Activated CD4-positive, alpha-beta T cell treated with anti-CD3 and anti-CD28 coated beads, Interleukin-2, amount 10 ng/mL, durations not matched to agents 7 days and 5 days (primary cell): ENCODE data around the gene MLXIP. TPM values are rescaled to one million over a fixed set of nuclear protein-coding genes. Genes with fewer than 3 reads are reported as not detected.

Experiments used
- CTCF ChIA-PET: fragments of 350-600 bp; sonication (Branson Sonifier 250); formaldehyde crosslinking; loops from one replicate; lab custom pipeline; 2021; ENCODE audit warnings: antibody characterized with exemption; lab: Charles Lee
- POLR2A ChIA-PET: fragments of 350-600 bp; sonication (Branson Sonifier 250); formaldehyde crosslinking; loops from one replicate; lab custom pipeline; 2021; ENCODE audit warnings: antibody characterized with exemption; lab: Charles Lee
- DNase-seq: peaks from one replicate; pipeline ENCODE4 v3.0.0-alpha.2; 2020
- H3K27ac Mint-ChIP-seq: one replicate; pipeline ENCODE4 v1.8.0; 2021; ENCODE audit warnings: mild to moderate bottlenecking, moderate library complexity, mixed read lengths
- H3K27me3 Mint-ChIP-seq: one replicate; pipeline ENCODE4 v1.8.0; 2021; ENCODE audit warnings: mixed read lengths
- H3K36me3 Mint-ChIP-seq: one replicate; pipeline ENCODE4 v1.8.0; 2021; ENCODE audit warnings: low read depth, mixed read lengths
- H3K4me1 Mint-ChIP-seq: one replicate; pipeline ENCODE4 v1.8.0; 2021; ENCODE audit warnings: mixed read lengths
- H3K4me3 Mint-ChIP-seq: one replicate; pipeline ENCODE4 v1.8.0; 2021; ENCODE audit warnings: mild to moderate bottlenecking, moderate library complexity, mixed read lengths
- H3K9me3 Mint-ChIP-seq: one replicate; pipeline ENCODE4 v1.8.0; 2021; ENCODE audit warnings: mixed read lengths
- total RNA-seq, 2 experiments: library from RNA; stranded (reverse); gene quantifications; one replicate each; pipeline ENCODE4 v1.2.3, GENCODE V29; 2021

MLXIP gene
- total RNA-seq, 2 experiments from 2014 or later, result 45.7 to 46.8 TPM

DNA sequence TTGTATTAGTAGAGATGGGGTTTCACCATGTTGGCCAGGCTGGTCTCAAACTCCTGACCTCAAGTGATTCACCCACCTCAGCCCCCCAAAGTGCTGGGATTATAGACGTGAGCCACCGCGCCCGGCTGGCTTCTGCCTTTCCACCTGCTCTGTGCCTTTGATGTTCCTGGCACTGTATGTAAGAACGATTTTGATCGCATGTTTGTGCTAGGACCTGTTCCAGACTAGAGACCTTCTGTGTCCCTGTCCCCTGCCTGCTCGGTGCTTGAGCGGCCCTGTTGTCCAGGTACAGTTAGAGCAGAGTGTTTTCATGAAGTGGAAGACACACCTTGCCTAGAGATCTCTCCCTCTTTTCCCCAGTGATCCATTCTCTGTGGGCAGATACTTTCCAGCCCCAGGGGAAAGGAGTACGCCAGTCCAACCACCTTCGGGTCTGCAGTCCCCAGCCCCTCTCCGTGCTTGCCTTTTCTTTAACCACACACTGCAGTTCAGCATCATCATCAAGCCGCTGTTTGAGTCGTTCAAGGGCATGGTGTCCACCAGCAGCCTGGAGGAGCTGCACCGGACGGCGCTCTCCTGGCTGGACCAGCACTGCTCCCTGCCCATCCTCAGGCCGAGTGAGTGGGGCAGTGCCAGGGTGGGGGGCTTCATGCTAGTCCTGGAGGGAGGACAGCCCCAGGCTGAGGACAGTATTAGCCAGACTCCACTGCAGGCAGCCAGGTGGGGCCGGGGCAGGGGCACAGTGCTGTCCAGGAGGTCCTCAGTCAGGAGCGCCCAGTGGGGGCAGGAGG is 62.1 kb downstream of the MLXIP start:
- H3K4me1 Mint-ChIP-seq, result no peaks in the 10 kb centered on the region
- CTCF ChIA-PET, result no interaction called here
- no peaks in the 10 kb centered on the region for H3K9me3 Mint-ChIP-seq
- H3K4me3 Mint-ChIP-seq, result no peak overlapping the region
- H3K36me3 Mint-ChIP-seq, result peaks cover 6% of the 10 kb centered on the region
- no peak for DNase-seq
- H3K27me3 Mint-ChIP-seq, result no peaks in the 10 kb centered on the region
- POLR2A ChIA-PET, result no interaction called here
- no peak overlapping the region for H3K27ac Mint-ChIP-seq

DNA sequence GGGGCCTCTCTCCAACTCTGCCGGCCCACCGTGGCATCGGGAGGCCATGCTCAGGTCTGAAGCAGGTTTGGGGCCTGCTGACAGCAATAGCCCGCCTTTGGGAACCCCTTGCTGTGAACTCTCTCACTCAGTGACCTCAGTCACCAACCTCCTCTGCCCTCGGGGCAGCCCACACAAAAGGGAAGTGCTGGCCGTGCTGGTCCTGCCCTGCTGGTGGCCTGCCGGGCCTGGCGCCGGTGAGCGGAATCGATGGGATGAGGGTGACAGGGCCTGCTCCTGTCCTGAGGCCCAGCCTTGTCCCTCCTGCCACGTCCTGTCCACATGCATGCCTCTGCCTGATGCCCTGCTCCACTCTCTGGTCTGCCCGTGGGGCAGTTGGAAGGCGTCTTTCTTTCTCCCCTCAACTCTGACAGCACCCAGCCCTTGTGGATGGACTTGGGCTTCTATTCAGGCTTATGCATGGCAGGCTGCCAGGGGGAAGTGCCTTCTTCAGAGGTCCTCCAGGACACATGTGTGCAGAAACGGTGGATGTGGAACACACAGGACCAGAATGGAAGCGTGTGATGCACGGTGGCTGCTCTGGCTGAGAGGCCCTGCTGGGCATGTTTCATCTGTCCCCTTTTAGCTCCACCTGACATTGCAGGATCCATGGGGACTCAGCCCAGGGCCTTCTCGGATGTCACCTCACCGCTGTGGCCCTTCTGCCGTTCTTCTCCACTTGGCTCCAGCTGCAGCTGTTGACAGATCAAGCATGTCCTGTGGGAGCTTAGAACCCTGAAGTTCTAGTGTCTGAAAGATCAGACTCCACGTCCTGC is 63.6 kb downstream of the MLXIP start:
- Mint-ChIP-seq H3K4me1 (no peaks in the 10 kb centered on the region), H3K36me3 (peaks cover 6% of the 10 kb centered on the region)
- CTCF ChIA-PET, result no interaction called here

DNA sequence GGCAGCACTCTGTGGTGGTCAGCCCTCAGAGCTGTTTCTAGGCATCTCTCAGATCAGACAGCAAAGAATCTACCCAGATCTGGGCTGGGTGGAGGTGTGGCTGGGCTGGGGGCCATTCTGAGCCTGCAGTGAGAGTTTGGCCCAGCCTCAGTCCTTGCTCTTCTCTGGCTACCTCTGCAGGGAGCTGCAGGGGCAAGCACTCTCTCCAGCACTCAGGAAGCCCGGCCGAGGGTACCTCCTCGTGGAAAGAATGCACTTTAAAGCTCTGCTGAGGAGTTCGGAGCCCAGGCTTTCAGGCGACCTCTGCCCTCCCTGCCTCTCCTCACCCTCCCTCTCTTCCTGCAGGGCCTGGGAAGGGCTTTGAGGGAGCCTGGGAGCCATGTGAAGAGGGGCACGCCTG is 64.3 kb downstream of the MLXIP start:
- ChIA-PET CTCF (no interaction called here), POLR2A (no interaction called here)
- Mint-ChIP-seq H3K4me3 (no peak overlapping the region), H3K27me3 (no peaks in the 10 kb centered on the region), H3K27ac (no peak overlapping the region), H3K4me1 (no peaks in the 10 kb centered on the region), H3K36me3 (peaks cover 6% of the 10 kb centered on the region), H3K9me3 (no peaks in the 10 kb centered on the region)
- no peak for DNase-seq

More for the DNA sequence above, 63.6 kb downstream of the MLXIP start:
- Mint-ChIP-seq H3K27ac (no peak overlapping the region), H3K27me3 (no peaks in the 10 kb centered on the region), H3K9me3 (no peaks in the 10 kb centered on the region), H3K4me3 (no peak overlapping the region)
- no peak for DNase-seq
- POLR2A ChIA-PET, result no interaction called here

DNA sequence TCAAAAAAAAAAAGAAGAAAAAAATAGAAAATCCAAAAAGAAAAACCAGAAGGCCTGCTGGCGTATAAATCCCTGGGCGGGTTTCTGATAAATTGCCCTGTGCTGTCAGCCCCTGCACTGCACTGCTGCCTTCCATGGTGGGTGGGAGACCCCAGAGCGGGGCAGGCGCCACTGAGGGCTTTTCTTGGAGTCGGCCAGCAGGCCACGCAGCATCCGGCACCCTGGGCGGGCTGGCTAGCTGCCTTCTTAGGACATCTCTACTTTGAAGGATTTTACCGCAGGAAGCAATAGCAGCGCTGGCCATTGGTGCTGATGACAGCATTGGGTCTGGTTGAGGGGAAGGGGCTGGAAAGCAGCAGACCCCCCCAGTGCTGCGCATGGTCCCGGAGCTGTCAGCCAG is 66.3 kb downstream of the MLXIP start:
- H3K4me1 Mint-ChIP-seq, result no peaks in the 10 kb centered on the region
- H3K4me3 Mint-ChIP-seq, result no peak overlapping the region
- H3K27me3 Mint-ChIP-seq, result no peaks in the 10 kb centered on the region
- no peaks in the 10 kb centered on the region for H3K9me3 Mint-ChIP-seq
- ChIA-PET CTCF (interaction anchor here (0.6 kb wide), 1 partner anchor 258 kb away, joined by 3 read pairs; no protein-coding TSS in a partner anchor), POLR2A (no interaction called here)
- no peak overlapping the region for H3K27ac Mint-ChIP-seq
- DNase-seq, result no peak
- H3K36me3 Mint-ChIP-seq, result peaks cover 6% of the 10 kb centered on the region

DNA sequence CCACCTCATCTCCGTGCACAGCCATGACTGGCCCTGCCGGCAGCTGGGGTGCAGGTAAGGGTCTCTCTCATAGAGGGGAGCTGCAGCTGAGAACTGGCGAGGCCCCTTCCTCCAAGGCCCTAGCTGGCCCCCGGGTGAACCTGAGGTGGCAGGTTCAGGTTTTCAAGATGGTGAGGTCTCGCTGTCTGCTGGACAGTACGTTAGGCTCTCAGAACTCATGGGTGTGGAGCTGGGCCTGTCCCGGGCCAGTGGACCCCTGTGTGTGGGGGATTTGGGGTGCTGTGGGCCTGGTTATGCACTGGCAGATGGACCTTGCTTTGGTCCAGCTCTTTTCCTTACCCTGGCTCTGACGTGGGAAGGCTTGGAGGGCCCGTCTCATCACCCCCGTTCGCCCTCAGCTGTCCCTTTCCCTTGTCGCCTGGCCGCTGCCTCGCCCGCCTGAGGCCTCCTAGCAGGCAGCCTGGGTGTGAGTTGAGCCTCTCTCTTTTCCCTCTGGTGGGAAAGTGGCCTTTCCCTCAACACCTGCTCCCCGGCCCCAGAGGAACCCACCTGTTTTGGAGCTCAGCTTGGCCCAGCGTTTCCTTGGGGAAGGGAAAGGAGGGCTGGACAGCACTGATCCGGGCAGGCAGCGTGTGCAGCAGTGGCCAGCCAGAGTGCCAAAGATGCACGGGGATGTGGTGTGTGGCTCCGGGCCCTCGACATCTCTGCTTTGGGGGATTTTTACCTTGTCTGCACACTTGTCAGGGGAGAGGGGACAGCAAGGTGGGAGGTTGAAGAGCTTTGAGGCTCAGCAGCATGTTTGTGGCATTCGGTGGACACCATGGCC is 67.2 kb downstream of the MLXIP start:
- Mint-ChIP-seq H3K9me3 (no peaks in the 10 kb centered on the region), H3K27ac (no peak overlapping the region), H3K4me3 (no peak overlapping the region), H3K4me1 (no peaks in the 10 kb centered on the region), H3K36me3 (peaks cover 6% of the 10 kb centered on the region), H3K27me3 (no peaks in the 10 kb centered on the region)
- ChIA-PET POLR2A (interaction anchor here (0.6 kb wide), 1 partner anchor 91 kb away, joined by 3 read pairs; no protein-coding TSS in a partner anchor), CTCF (no interaction called here)
- DNase-seq, result no peak

DNA sequence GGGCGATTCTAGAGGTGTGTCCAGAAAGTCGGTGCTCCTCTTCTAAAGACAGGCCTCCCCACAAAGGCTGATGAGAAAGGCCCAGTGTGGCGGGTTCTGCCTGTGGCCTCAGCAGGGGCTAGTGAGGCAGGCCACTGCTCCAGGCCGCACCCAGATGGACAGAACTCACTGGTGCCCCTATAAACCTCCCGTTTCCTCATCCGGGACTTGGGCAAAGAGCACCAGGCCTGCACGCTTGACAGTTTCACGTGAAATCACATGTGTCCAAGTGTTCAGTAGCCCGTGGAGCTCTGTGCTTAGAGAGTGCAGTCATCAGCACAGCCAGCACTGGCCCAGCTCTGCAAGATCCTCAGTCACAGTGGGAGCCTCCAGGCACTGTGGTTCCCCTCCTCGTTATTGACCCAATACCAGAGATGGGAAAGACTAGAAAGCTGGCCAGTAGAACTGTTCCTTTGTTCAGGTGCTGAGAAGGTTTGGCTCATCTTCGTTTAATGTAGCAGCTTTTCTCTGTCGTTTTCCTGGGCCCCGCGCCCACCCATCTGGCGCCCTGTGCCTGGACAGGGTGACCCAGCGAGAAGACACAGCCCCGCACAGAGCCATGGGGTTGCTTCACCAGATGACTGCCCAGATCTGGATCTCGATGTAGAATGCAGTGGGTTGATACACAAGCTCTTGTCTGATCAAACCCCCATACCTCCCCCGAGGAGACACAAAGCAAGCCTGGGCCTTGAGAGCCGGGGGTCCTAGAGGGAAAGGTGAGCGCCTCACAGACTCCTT is 69.1 kb downstream of the MLXIP start:
- no peak for DNase-seq
- Mint-ChIP-seq H3K4me1 (no peaks in the 10 kb centered on the region), H3K36me3 (peaks cover 4% of the 10 kb centered on the region), H3K9me3 (no peaks in the 10 kb centered on the region), H3K27ac (no peak overlapping the region), H3K27me3 (peaks cover 3% of the 10 kb centered on the region), H3K4me3 (no peak overlapping the region)
- CTCF ChIA-PET, result interaction anchor here (0.6 to 1.0 kb wide), 4 partner anchors 9 to 1619 kb away, joined by 3 read pairs; partner anchors contain the start of gene COQ5
- POLR2A ChIA-PET, result no interaction called here

DNA sequence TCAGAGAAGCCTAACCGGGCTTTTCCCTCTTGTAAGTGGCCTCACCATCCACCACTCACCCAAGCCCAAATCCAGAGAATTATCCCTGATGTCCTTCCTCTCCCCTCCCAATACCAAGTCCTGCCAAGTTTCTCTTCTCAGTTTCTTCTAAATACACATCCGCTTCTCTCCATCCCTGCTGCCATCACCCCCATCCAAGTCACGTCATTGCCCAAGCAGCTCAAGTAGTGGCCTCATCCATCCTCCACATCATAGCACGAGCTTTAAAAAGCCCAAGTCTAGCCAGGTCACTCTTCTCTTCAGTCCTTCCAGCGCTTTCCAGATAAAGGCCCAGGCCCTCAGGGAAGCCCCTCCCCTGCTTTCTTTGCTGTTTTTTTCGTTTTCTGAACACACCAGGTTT is 70.1 kb downstream of the MLXIP start:
- H3K4me1 Mint-ChIP-seq, result no peaks in the 10 kb centered on the region
- CTCF ChIA-PET, result interaction anchor here (1.0 kb wide), 1 partner anchor 10 kb away, joined by 3 read pairs; no protein-coding TSS in a partner anchor
- H3K27me3 Mint-ChIP-seq, result peaks cover 3% of the 10 kb centered on the region
- no peak overlapping the region for H3K4me3 Mint-ChIP-seq
- no peak for DNase-seq
- H3K27ac Mint-ChIP-seq, result no peak overlapping the region
- H3K36me3 Mint-ChIP-seq, result peaks cover 3% of the 10 kb centered on the region
- H3K9me3 Mint-ChIP-seq, result no peaks in the 10 kb centered on the region
- POLR2A ChIA-PET, result no interaction called here

- CTCF ChIA-PET, result interaction anchor here (0.9 kb wide), 1 partner anchor 22 kb away, joined by 3 read pairs; no protein-coding TSS in a partner anchor
- H3K36me3 Mint-ChIP-seq, result no peaks in the 10 kb centered on the region
- no peak overlapping the region for H3K4me3 Mint-ChIP-seq
- no peaks in the 10 kb centered on the region for H3K4me1 Mint-ChIP-seq
- peaks cover 3% of the 10 kb centered on the region for H3K27me3 Mint-ChIP-seq
- POLR2A ChIA-PET, result no interaction called here
- DNase-seq, result no peak
- no peak overlapping the region for H3K27ac Mint-ChIP-seq
- H3K9me3 Mint-ChIP-seq, result no peaks in the 10 kb centered on the region
Measured at GRCh38 chr12:122150127-122150681, 71.6 kb downstream of the MLXIP start.

DNA sequence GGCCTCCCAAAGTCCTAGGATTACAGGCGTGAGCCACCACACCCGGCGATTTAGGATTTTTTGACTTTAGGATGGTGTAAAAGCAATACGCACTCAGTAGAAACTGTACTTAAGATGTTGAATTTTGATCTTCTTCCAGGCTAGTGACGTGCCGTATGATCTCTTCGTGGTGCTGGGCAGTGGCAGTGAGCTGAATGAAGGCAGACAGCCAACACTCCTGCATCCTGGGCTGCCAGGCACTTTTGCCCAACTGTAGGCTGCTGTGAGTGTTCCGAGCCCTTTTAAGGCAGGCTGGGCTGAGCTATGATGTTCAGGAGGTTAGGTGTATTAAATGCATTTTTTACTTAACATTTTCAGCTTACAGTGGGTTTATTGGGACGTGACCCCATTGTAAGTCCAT is 74.2 kb downstream of the MLXIP start:
- no peaks in the 10 kb centered on the region for H3K4me1 Mint-ChIP-seq
- no peak overlapping the region for H3K4me3 Mint-ChIP-seq
- no peaks in the 10 kb centered on the region for H3K36me3 Mint-ChIP-seq
- H3K9me3 Mint-ChIP-seq, result no peaks in the 10 kb centered on the region
- H3K27ac Mint-ChIP-seq, result no peak overlapping the region
- H3K27me3 Mint-ChIP-seq, result peaks cover 3% of the 10 kb centered on the region
- no peak for DNase-seq
- ChIA-PET CTCF (no interaction called here), POLR2A (no interaction called here)

DNA sequence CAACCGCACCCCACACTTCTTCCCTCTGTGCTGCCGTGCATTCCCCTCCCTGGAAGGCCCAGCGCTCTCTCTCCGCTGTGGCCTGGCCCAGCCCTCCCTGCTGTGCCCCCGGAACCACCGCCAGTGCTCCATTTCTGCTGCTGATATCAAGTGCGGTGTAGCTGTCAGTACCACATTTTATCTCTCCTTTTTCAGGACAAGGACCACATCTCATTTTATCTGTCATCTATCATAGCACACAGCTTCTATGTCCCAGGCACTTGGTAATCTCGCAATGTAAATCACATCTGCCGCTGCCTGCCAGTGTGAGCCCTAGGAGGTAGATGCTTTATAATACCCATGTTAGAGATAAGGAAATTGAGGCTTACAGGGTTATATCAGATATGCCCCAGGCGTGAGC is 77.1 kb downstream of the MLXIP start:
- POLR2A ChIA-PET, result no interaction called here
- Mint-ChIP-seq H3K4me1 (peaks cover 2% of the 10 kb centered on the region), H3K4me3 (no peak overlapping the region)

DNA sequence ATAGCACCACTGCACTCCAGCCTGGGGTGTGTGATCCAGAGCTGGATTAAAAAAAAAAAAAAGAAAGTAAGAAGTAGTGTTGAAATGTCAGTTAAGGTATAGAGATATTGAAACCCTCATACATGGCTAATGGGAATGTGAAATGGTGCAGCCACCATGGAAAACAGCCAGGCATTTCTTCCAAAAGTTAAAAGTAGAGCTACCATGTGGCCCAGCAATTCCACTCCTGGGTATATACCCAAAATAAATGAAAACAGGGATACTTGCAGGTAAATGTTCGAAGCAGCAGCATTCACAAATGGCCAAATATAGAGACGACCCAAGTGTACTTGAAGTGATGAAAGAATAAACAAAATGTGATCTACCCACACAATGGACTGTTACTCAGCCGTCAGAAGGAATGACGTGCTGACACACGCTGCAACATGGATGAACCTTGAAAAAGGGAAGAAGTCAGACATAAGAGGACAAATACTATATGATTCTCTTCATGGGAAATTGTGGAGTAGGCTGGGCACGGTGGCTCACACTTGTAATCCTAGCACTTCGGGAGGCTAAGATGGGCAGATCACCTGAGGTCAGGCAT is 80.2 kb downstream of the MLXIP start:
- CTCF ChIA-PET, result interaction anchor here (0.6 to 0.7 kb wide), 3 partner anchors 110 to 1271 kb away, joined by 3 to 4 read pairs (median 4); no protein-coding TSS in a partner anchor
- no peaks in the 10 kb centered on the region for H3K27me3 Mint-ChIP-seq
- H3K9me3 Mint-ChIP-seq, result no peaks in the 10 kb centered on the region
- POLR2A ChIA-PET, result no interaction called here
- H3K4me3 Mint-ChIP-seq, result no peak overlapping the region
- H3K36me3 Mint-ChIP-seq, result no peaks in the 10 kb centered on the region
- no peak for DNase-seq
- peaks cover 19% of the 10 kb centered on the region for H3K4me1 Mint-ChIP-seq
- H3K27ac Mint-ChIP-seq, result no peak overlapping the region

More for the DNA sequence above, 77.1 kb downstream of the MLXIP start:
- Mint-ChIP-seq H3K27me3 (peaks cover 3% of the 10 kb centered on the region), H3K36me3 (no peaks in the 10 kb centered on the region), H3K27ac (no peak overlapping the region), H3K9me3 (no peaks in the 10 kb centered on the region)
- no peak for DNase-seq
- CTCF ChIA-PET, result interaction anchor here (0.8 to 1.6 kb wide), 2 partner anchors 36 to 38 kb away, joined by 4 to 5 read pairs; no protein-coding TSS in a partner anchor
